Measurements from ENCODE around the gene HSFX1.
"Not testable (repeated sequence)": the region's sequence is repeated elsewhere in the genome, so short reads cannot be mapped to it uniquely, and the experiment has no call there.

The HSFX1 gene, protein sequence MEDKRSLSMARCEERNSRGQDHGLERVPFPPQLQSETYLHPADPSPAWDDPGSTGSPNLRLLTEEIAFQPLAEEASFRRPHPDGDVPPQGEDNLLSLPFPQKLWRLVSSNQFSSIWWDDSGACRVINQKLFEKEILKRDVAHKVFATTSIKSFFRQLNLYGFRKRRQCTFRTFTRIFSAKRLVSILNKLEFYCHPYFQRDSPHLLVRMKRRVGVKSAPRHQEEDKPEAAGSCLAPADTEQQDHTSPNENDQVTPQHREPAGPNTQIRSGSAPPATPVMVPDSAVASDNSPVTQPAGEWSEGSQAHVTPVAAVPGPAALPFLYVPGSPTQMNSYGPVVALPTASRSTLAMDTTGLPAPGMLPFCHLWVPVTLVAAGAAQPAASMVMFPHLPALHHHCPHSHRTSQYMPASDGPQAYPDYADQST
- total RNA-seq = 0.12 to 0.17 reads per million in 2 experiments

- DNase-seq (ENCODE audit: low read depth) = not testable (repeated sequence)
Measured at GRCh38 chrX:149773768-149774167, at the start of gene HSFX1. Gene HSFX1 (plus strand): TSS chrX:149774068. CDS start chrX:149774682, 614 bp downstream.

DNA sequence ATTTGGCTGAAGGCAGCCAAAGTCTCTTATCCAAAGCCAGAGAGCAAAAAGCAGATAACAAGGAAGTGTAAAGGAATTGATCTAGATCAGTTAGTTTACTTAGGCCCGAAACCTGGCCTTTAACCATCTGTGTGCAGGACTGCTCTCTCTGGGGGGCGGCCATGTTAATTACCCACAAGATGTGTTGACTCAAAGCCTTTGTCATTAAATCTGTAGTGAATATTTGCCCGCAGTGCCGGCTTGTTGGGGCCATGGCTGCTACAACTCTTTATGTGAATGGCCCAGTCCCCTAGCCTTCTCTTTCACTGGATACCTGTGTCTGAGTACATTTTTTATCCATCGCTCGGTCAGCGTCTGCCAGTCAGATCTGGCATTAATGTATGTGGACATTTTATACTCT lies 46.6 kb upstream of the HSFX1 start:
- not testable (repeated sequence) for DNase-seq (ENCODE audit: low read depth)

- DNase-seq (ENCODE audit: low read depth) = not testable (repeated sequence)
Measured at GRCh38 chrX:149742269-149742668, 31.6 kb upstream of the HSFX1 start.

- not testable (repeated sequence) for DNase-seq (ENCODE audit: low read depth)
Measured at GRCh38 chrX:149746390-149747007, 27.4 kb upstream of the HSFX1 start.

- DNase-seq (ENCODE audit: low read depth) = no peak
Measured at GRCh38 chrX:149757206-149758067, 16.4 kb upstream of the HSFX1 start.

DNA sequence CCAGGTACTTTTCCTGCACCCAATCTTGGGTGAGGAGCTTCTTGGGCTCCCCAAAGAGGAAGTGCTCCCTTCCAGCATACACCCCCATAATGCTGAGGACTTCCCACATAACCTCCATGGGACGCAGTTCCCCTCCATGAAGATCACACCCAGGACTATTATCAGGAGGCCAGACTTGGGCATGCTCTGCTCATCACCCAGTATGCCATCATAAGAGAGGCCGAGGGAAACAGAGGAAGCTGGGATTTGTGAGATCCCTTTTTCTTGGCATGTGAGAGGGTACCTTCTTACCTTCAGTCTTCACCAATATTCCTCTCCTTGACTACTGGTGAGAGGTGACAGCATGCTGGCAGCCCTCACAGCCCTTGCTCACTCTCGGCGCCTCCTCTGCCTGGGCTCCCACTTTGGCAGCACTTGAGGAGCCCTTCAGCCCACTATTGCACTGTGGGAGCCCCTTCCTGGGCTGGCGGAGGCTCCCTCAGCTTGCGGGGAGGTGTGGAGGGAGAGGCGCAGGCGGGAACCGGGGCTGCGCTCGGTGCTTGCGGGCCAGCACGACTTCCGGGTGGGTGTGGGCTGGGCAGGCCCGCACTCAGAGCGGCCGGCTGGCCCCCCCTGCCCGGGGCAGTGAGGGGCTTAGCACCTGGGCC lies 15.7 kb upstream of the HSFX1 start:
- DNase-seq (ENCODE audit: low read depth) = no peak

DNA sequence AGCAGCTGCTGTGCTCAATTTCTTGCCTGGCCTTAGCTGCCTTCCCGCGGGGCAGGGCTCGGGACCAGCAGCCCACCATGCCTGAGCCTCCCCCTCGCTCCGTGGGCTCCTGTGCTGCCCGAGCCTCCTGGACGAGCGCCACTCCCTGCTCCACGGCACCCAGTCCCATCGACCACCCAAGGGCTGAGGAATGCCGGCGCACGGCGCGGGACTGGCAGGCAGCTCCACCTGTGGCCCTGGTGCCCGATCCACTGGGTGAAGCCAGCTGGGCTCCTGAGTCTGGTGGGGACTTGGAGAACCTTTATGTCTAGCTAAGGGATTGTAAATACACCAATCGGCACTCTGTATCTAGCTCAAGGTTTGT lies 15.2 kb upstream of the HSFX1 start:
- not testable (repeated sequence) for DNase-seq (ENCODE audit: low read depth)

GRCh38 chrX:149759824-149760223 lies 14.0 kb upstream of the HSFX1 start:
- DNase-seq (ENCODE audit: low read depth) = no peak

GRCh38 chrX:149760965-149761364 lies 12.9 kb upstream of the HSFX1 start:
- DNase-seq (ENCODE audit: low read depth) = no peak

DNA sequence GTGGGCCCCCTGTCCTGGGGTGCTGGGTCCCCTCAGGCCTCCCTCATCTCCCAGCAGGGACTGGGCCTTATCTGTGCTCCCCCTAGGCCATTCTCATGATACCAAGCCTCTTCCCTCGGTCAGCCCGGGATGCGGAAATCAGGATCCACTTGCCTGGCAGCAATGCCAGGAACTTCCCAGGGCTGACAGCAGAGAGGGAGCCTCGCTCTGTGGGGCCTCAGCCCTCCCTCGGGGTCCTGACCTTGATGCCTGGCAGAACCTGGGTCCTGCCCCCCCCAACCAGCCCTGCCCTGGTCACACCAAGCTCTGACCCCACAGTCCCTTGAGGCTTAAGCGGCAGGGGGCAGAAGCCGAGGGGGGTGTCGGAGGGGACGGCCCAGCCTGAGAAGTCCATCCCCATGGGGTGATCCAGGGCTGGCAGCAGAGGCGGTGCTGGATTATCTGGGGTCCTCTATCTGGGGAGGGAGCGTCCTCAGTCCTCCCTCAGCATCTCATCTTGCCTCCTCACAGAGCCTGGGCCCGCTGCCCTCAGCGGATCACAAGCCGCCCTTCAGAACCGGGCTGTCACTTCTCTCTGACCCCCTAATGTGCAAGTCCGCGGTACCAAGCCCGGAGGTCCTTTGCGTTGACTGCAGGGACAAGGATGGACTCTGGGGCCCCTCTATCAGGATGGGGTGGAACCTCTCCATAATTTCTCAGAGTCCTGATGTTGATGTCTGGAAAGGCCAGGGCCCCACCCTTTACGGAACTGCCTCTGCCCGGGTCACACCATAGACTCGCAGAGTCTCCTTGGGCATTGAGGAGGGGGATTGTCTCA lies 11.8 kb upstream of the HSFX1 start:
- DNase-seq (ENCODE audit: low read depth) = not testable (repeated sequence)

GRCh38 chrX:149762696-149763614 lies 10.9 kb upstream of the HSFX1 start:
- DNase-seq (ENCODE audit: low read depth) = no peak

GRCh38 chrX:149770344-149770743 lies 3.5 kb upstream of the HSFX1 start:
- DNase-seq (ENCODE audit: low read depth) = not testable (repeated sequence)

- DNase-seq (ENCODE audit: low read depth) = not testable (repeated sequence)
Measured at GRCh38 chrX:149773026-149773425, 842 bp upstream of the HSFX1 start.

GRCh38 chrX:149777999-149778398 lies 4.1 kb downstream of the HSFX1 start:
- DNase-seq (ENCODE audit: low read depth) = not testable (repeated sequence)

DNA sequence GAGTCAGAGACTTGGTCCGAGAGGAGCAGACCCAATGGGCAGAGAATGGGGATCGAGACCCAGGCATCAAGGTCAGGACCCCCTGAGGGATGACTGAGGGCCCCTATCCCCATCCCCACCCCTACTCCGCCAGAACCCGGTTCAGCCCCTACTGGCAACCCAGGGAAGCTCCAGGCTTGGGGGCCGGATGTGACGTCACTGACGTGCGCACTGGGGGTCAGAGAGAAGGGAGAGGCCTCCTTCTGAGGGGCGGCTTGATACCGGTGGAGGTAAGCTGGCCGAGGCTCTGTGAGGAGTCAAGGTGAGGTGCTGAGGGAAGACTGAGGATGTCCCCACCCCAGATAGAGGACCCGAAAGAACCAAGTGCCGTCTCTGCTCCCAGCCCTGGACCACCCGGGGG lies 7.9 kb downstream of the HSFX1 start, which contains the start of gene MAGEA9:
Gene MAGEA9, plus strand, starts transcription at position 204 of the 400 bp plus-strand sequence. CDS start 4,281 bp downstream, outside the sequence.
- not testable (repeated sequence) for DNase-seq (ENCODE audit: low read depth)

DNA sequence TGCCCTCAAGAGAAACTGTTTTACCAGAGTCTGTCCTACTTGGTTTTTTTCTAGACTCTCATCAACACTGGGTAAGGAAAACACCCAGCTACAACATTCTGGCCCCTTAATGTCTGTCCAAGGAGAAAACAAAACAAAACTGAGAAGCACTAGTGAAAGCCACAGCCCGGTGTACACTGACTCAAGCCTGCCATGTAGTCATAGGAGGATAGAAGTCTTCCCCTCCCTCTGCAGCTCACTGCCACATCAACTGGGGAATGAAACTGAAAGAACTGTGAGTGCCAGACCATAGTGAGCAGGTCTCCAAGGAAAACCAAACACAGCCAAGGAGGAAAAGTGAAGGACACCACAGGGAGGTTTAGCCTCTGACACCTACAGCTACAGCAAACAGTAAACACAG lies 21.7 kb downstream of the HSFX1 start:
- not testable (repeated sequence) for DNase-seq (ENCODE audit: low read depth)

- DNase-seq (ENCODE audit: low read depth) = no peak
Measured at GRCh38 chrX:149799095-149799714, 25.3 kb downstream of the HSFX1 start.

- DNase-seq (ENCODE audit: low read depth) = no peak
Measured at GRCh38 chrX:149799938-149800337, 26.1 kb downstream of the HSFX1 start.

DNA sequence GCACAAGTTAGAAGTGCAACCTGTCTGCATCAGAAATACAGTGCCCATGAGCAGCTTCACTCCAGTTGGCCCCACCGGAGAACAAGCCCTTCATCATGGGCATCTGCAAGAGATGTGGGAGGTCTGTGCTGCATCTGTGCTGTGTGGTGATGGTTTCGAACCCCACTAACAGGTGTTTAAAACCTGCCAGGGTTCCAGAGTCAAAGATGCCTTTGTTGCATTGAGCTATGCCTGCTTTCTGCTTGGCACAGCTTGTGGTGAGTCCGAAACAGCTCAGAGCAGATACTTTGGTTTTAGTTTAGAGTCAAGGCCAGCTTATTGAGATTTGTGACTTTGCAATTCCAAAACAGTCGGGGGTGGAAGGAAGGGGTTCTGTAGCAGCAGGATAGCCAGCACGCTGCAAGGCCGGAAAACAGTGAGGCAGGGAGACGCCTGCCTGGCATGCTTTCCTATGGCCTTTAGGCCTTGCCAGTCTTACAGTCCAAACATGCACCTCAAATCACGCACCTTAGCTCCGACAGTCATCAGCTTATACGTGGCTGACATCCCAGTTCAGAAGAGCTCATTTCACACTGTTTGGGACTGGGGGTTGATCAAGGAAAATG lies 29.7 kb downstream of the HSFX1 start:
- DNase-seq (ENCODE audit: low read depth) = no peak

All from T follicular helper cell (primary cell).